Glutamatergic neuron (in vitro differentiated cells): ENCODE data around the gene MYO5B. TPM values are rescaled to one million over a fixed set of nuclear protein-coding genes. Genes with fewer than 3 reads are reported as not detected.

Experiments used
- DNase-seq: peaks from one replicate; pipeline ENCODE4 v3.0.0; 2022
- H3K27ac Mint-ChIP-seq: one replicate; pipeline ENCODE4 v1.8.0; 2020; ENCODE audit warnings: mild to moderate bottlenecking, mixed read lengths, inconsistent platforms; ENCODE audit not compliant: unreplicated experiment
- H3K27me3 Mint-ChIP-seq: one replicate; pipeline ENCODE4 v1.8.0; 2020; ENCODE audit warnings: mild to moderate bottlenecking, moderate library complexity, mixed read lengths, inconsistent platforms; ENCODE audit not compliant: unreplicated experiment
- H3K36me3 Mint-ChIP-seq: one replicate; pipeline ENCODE4 v1.8.0; 2020; ENCODE audit warnings: mild to moderate bottlenecking, mixed read lengths, inconsistent platforms; ENCODE audit not compliant: unreplicated experiment
- H3K4me1 Mint-ChIP-seq: one replicate; pipeline ENCODE4 v1.8.0; 2020; ENCODE audit warnings: mild to moderate bottlenecking, low read depth, mixed read lengths, inconsistent platforms; ENCODE audit not compliant: unreplicated experiment
- H3K4me3 Mint-ChIP-seq: one replicate; pipeline ENCODE4 v1.8.0; 2020; ENCODE audit warnings: mild to moderate bottlenecking, mixed read lengths, inconsistent platforms; ENCODE audit not compliant: unreplicated experiment
- H3K9me3 Mint-ChIP-seq: one replicate; pipeline ENCODE4 v1.8.0; 2020; ENCODE audit warnings: mild to moderate bottlenecking, moderate library complexity, mixed read lengths, inconsistent platforms; ENCODE audit not compliant: unreplicated experiment
- total RNA-seq: library from RNA; stranded (reverse); fragmentation: NEBNext Ultra II Directional; extraction: Animal tissue kit (Norgen Biotek cat#: 25700); gene quantifications from one replicate; pipeline ENCODE4 v1.2.1, GENCODE V29; 2021; ENCODE audit not compliant: unreplicated experiment
- TF ChIP-seq, protein P1 (sequence below): fragments of 200-600 bp; sonication (generic); IDR thresholded peaks from one replicate; pipeline ENCODE4 v1.5.0; 2021; ENCODE audit not compliant: partially characterized antibody, unreplicated experiment

The MYO5B gene
- total RNA-seq, 1 donor from 2014 or later: 2.7 TPM

DNA sequence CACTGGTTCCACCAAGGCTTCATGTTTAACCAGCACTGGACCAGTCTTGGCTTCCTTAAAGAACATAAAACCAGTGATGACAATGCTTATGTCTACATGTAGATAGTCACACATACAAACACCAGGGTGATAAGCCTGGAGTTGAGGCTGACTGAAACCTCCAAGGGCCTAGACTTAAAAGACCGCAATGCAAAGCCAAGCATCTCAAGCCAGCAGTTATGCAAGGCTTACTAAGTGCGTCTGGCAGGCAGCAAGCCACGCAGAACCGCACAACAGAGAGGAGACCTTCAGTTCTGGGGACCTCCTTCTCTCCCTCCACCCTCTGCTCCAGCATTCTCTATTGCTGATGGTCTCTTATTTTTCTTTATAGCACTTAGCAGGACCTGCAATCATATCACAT, 318.4 kb downstream of the MYO5B start:
- H3K4me3 Mint-ChIP-seq: peak overlapping the region; percentile 44
- H3K27me3 Mint-ChIP-seq: peaks cover 2% of the 10 kb centered on the region
- peak overlapping the region; percentile 10 for H3K27ac Mint-ChIP-seq
- TF ChIP-seq, protein P1, sequence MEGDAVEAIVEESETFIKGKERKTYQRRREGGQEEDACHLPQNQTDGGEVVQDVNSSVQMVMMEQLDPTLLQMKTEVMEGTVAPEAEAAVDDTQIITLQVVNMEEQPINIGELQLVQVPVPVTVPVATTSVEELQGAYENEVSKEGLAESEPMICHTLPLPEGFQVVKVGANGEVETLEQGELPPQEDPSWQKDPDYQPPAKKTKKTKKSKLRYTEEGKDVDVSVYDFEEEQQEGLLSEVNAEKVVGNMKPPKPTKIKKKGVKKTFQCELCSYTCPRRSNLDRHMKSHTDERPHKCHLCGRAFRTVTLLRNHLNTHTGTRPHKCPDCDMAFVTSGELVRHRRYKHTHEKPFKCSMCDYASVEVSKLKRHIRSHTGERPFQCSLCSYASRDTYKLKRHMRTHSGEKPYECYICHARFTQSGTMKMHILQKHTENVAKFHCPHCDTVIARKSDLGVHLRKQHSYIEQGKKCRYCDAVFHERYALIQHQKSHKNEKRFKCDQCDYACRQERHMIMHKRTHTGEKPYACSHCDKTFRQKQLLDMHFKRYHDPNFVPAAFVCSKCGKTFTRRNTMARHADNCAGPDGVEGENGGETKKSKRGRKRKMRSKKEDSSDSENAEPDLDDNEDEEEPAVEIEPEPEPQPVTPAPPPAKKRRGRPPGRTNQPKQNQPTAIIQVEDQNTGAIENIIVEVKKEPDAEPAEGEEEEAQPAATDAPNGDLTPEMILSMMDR: no peak
- no peak for DNase-seq
- no peaks in the 10 kb centered on the region for H3K36me3 Mint-ChIP-seq
- peaks cover 24% of the 10 kb centered on the region for H3K4me1 Mint-ChIP-seq
- no peaks in the 10 kb centered on the region for H3K9me3 Mint-ChIP-seq

DNA sequence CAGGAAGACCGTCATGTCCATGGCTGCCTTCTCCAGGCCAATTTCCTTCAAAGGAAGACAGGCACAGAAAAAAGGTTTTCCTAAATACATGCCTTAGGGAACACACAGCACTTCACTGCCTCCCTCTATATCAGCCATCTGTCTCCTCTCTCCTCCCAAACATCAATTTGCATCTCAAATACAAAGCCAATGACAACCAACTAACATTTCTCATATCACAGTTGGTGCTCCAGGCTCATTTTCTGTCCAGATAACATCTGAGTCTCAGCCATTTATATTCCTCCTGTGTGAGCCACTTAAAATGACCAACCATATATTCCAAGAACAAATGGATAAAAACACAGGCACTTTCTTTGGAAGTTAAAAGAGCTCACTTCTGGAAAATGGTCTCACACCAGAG, 319.2 kb downstream of the MYO5B start:
- H3K27me3 Mint-ChIP-seq: peaks cover 5% of the 10 kb centered on the region

DNA sequence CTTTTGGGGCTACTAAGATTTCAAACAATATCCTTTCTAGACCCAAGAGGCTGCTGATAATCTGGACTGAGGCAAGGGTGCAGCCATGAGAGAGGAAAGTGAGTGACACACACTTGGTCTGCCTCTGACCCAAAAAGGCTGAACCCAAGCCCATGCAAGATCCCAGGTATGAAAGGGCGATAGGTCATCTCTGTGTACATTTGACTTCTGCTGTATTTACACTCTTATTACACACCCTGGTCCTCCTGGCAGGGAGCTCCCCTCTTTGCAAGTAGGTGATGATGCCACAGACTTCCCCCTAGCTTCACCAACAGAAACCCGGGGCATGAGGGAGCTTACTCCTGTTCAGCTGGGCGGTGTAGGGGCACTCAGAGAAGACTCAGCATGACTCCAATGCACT, 319.8 kb downstream of the MYO5B start:
- Mint-ChIP-seq H3K36me3 (no peaks in the 10 kb centered on the region), H3K9me3 (no peaks in the 10 kb centered on the region), H3K27me3 (peaks cover 5% of the 10 kb centered on the region), H3K4me3 (no peak overlapping the region), H3K27ac (peak overlapping the region; percentile 91), H3K4me1 (peaks cover 24% of the 10 kb centered on the region)
- DNase-seq: no peak
- TF ChIP-seq, protein P1: no peak

More for the DNA sequence above, 319.2 kb downstream of the MYO5B start:
- no peaks in the 10 kb centered on the region for H3K9me3 Mint-ChIP-seq
- TF ChIP-seq, protein P1: no peak
- DNase-seq: no peak
- H3K36me3 Mint-ChIP-seq: no peaks in the 10 kb centered on the region
- peak overlapping the region; percentile 91 for H3K27ac Mint-ChIP-seq
- peak overlapping the region; percentile 3 for H3K4me3 Mint-ChIP-seq
- peaks cover 24% of the 10 kb centered on the region for H3K4me1 Mint-ChIP-seq

DNA sequence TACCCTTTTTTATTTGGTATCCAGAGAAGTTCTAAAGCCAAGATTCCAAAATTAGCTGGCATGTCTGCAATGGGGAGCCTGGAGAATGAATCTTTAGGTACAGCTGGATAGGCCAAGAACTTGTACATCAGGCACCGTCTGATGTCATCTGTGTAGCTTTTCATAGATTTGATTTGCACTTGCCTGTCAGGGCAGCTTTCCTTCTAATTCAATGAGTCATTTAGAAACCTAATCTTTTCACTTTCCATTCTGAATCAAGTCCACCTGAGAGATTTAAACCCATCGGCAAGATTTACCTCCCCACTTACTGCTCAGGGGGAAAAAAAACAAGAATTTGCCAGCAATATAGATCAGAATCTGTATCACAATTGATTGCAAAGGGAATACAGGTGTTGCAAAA, 320.7 kb downstream of the MYO5B start:
- no peak for DNase-seq
- H3K27me3 Mint-ChIP-seq: peaks cover 5% of the 10 kb centered on the region
- TF ChIP-seq, protein P1: no peak
- peaks cover 30% of the 10 kb centered on the region for H3K4me1 Mint-ChIP-seq
- no peaks in the 10 kb centered on the region for H3K9me3 Mint-ChIP-seq
- no peak overlapping the region for H3K4me3 Mint-ChIP-seq
- H3K27ac Mint-ChIP-seq: no peak overlapping the region
- no peaks in the 10 kb centered on the region for H3K36me3 Mint-ChIP-seq

DNA sequence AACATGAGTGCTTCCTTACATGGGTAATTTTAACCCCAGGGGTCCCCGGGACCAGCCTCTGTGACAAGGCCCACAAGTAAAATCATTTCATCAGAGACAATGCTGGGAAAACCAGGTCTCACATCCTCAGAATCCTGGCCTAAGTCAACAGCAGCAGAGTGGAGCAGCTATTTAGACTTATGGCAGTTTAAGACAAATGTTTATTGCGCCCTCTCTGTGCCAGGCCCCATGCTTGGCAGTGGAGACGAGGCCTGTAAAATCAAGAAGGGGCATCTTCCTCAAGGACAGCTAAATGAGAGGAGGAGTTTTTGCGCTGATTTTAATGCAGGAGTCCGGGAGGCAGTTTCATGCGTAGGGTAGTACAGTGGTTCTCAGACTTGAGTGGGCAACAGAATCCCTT, 325.6 kb downstream of the MYO5B start:
- H3K4me3 Mint-ChIP-seq: no peak overlapping the region

More for the DNA sequence above, 325.6 kb downstream of the MYO5B start:
- Mint-ChIP-seq H3K27me3 (peaks cover 5% of the 10 kb centered on the region), H3K36me3 (no peaks in the 10 kb centered on the region), H3K27ac (no peak overlapping the region), H3K4me1 (peaks cover 13% of the 10 kb centered on the region), H3K9me3 (no peaks in the 10 kb centered on the region)
- TF ChIP-seq, protein P1: no peak
- no peak for DNase-seq
